ENCODE results near the gene HPF1. TPM values are rescaled to one million over a fixed set of nuclear protein-coding genes. Genes with fewer than 3 reads are reported as not detected.
A peak's percentile ranks its signal among the peaks of the same experiment; 100 is the strongest.

The HPF1 gene
- total and polyA plus RNA-seq, 4 donors: 8.7 to 15.7 (median 13.0) TPM

GRCh38 chr4:169791062-169791461 lies 33.3 kb upstream of the HPF1 start:
- TF ChIP-seq YY1 (IDR thresholded peaks at IDR 0.05) (no peak), SP1 (IDR thresholded peaks at IDR 0.05) (no peak), RXRA (IDR thresholded peaks at IDR 0.05) (no peak), EGR1 (IDR thresholded peaks at IDR 0.05; ENCODE audit: low read depth in 2 of 2) (no peak), HNF4G (IDR thresholded peaks at IDR 0.05) (no peak)
- no peak for DNase-seq (ENCODE audit: low spot score)
- Histone ChIP-seq H3K27me3 (ENCODE audit: control insufficient read depth in 4 of 4, insufficient read depth in 4 of 4, low read length in 3 of 4) (peaks cover 2 to 7% (median 3%) of the 10 kb centered on the region in 4 donors), H3K9ac (ENCODE audit: low read depth in 1 of 2, low read length in 2 of 2) (no peak overlapping the region), H3K27ac (ENCODE audit: low read depth in 1 of 2, low read length in 2 of 2) (no peak overlapping the region), H3K9me3 (ENCODE audit: control insufficient read depth in 4 of 4, low read length in 3 of 4) (peaks cover 0 to 4% (median 0%) of the 10 kb centered on the region in 4 donors), H3K4me3 (ENCODE audit: low read depth in 1 of 3, low read length in 3 of 3) (peak overlapping the region in 1 of 3 donors; percentile 51), H3K36me3 (ENCODE audit: control insufficient read depth in 4 of 4, insufficient read depth in 3 of 4, low read depth in 1 of 4, low read length in 3 of 4) (no peaks in the 10 kb centered on the region), H3K4me1 (ENCODE audit: control insufficient read depth in 4 of 4, insufficient read depth in 4 of 4, low read length in 3 of 4) (peaks cover 0 to 4% (median 4%) of the 10 kb centered on the region in 4 donors)
- WGBS: 37% methylated on average over 2 of the region's 2 CpGs

DNA sequence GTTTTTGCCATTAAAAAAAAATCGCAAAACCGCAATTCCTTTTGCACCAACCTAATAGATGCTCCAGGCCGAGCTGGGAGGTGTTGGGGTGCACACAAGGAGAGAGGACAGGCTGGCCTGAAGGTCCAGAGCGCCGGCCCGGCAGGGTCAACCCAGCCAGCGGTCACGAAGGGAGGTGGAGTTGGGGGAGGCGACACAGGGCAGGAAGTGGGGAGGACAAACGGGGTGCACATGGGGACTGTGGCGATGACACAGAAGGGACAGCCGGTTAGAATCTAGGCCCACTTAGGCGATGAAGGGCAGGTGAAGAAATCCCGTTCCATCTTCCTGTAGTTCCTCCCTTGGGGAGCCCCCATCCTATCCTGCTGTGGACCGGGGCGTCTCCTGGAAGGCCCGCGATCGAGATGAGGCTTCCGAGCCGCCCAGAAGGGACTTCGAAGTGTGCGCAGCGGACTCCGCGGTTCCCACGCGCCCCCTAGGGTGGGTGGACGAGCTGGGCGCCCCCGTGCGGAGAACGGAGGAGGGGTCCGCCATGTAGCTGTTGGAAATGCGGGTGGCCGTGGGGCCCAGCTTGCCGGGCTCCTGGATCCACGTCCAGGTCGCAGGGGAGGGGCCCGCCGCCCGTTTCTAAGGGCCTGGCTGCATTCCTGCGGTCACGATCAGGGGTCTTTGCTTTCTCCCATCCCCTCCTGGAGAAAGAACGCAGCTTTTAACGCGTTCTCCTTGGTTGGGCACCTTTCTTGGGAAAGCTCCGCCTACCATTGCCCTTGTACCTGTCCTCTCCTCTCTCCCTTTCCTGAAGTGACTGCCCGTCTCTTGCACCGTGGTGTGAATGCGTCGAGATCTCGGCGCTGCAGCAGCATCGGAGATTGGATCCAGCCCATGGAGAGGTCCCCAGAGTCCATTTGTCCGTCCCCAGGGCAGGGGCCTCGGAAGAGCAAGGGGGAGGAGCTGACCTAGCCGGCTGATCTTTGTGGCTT lies 17.0 kb upstream of the HPF1 start:
- no peaks in the 10 kb centered on the region for H3K9me3 ChIP-seq (ENCODE audit: control insufficient read depth in 4 of 4, low read length in 3 of 4)
- no peak overlapping the region for H3K27ac ChIP-seq (ENCODE audit: low read depth in 1 of 2, low read length in 2 of 2)
- H3K27me3 ChIP-seq (ENCODE audit: control insufficient read depth in 4 of 4, insufficient read depth in 4 of 4, low read length in 3 of 4): peaks cover 0 to 7% (median 4%) of the 10 kb centered on the region in 4 donors
- peak; percentile 39 for DNase-seq (ENCODE audit: low spot score)
- TF ChIP-seq TAF1 (conservative IDR thresholded peaks at IDR 0.05): no peak
- TF ChIP-seq, protein P1, sequence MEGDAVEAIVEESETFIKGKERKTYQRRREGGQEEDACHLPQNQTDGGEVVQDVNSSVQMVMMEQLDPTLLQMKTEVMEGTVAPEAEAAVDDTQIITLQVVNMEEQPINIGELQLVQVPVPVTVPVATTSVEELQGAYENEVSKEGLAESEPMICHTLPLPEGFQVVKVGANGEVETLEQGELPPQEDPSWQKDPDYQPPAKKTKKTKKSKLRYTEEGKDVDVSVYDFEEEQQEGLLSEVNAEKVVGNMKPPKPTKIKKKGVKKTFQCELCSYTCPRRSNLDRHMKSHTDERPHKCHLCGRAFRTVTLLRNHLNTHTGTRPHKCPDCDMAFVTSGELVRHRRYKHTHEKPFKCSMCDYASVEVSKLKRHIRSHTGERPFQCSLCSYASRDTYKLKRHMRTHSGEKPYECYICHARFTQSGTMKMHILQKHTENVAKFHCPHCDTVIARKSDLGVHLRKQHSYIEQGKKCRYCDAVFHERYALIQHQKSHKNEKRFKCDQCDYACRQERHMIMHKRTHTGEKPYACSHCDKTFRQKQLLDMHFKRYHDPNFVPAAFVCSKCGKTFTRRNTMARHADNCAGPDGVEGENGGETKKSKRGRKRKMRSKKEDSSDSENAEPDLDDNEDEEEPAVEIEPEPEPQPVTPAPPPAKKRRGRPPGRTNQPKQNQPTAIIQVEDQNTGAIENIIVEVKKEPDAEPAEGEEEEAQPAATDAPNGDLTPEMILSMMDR (IDR thresholded peaks at IDR 0.05; ENCODE audit: low read depth, low read length, missing input control): peak; percentile 2
- WGBS: 19% methylated on average over 58 of the region's 58 CpGs
- no peaks in the 10 kb centered on the region for H3K36me3 ChIP-seq (ENCODE audit: control insufficient read depth in 4 of 4, insufficient read depth in 3 of 4, low read depth in 1 of 4, low read length in 3 of 4)
- H3K4me3 ChIP-seq (ENCODE audit: low read depth in 1 of 3, low read length in 3 of 3): peak overlapping the region in 2 of 3 donors; percentile 26 to 30
- peaks cover 0 to 7% (median 4%) of the 10 kb centered on the region in 4 donors for H3K4me1 ChIP-seq (ENCODE audit: control insufficient read depth in 4 of 4, insufficient read depth in 4 of 4, low read length in 3 of 4)
- no peak overlapping the region for H3K9ac ChIP-seq (ENCODE audit: low read depth in 1 of 2, low read length in 2 of 2)

DNA sequence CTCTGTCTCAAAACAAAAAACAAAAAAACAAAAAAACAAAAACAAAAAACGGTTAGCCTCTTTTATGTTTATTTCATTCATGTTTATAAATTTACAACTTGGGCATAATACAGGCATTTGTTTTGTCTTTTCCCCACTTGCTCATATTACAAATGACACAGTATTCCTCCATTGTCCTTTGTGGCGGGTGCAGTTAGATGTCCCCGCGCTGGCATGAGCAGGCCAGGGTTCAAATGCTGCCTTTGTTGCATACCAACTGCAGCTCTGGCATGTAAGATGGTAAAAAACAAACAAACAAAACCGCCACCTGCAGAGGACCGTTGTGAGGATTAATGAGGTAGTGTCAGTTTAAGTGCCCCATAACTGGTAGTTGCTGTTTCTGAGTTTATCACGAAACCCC lies 16.1 kb upstream of the HPF1 start:
- Histone ChIP-seq H3K9me3 (ENCODE audit: control insufficient read depth in 4 of 4, low read length in 3 of 4) (no peaks in the 10 kb centered on the region), H3K27me3 (ENCODE audit: control insufficient read depth in 4 of 4, insufficient read depth in 4 of 4, low read length in 3 of 4) (peaks cover 0 to 7% (median 4%) of the 10 kb centered on the region in 4 donors), H3K27ac (ENCODE audit: low read depth in 1 of 2, low read length in 2 of 2) (no peak overlapping the region), H3K4me1 (ENCODE audit: control insufficient read depth in 4 of 4, insufficient read depth in 4 of 4, low read length in 3 of 4) (peaks cover 0 to 7% (median 4%) of the 10 kb centered on the region in 4 donors), H3K4me3 (ENCODE audit: low read depth in 1 of 3, low read length in 3 of 3) (no peak overlapping the region), H3K36me3 (ENCODE audit: control insufficient read depth in 4 of 4, insufficient read depth in 3 of 4, low read depth in 1 of 4, low read length in 3 of 4) (no peaks in the 10 kb centered on the region), H3K9ac (ENCODE audit: low read depth in 1 of 2, low read length in 2 of 2) (no peak overlapping the region)
- 81% methylated on average over 7 of the region's 7 CpGs for WGBS
- DNase-seq (ENCODE audit: low spot score): no peak
- TF ChIP-seq GABPA (IDR thresholded peaks at IDR 0.05 in 1 of 2, conservative IDR thresholded peaks at IDR 0.05 in 1 of 2): no peak
- TF ChIP-seq FOXA2 (IDR thresholded peaks at IDR 0.05): no peak
- TF ChIP-seq RAD21 (IDR thresholded peaks at IDR 0.05): no peak
- TF ChIP-seq RXRA (IDR thresholded peaks at IDR 0.05): no peak
- no peak for TF ChIP-seq ZBTB33 (IDR thresholded peaks at IDR 0.05)
- TF ChIP-seq SP1 (IDR thresholded peaks at IDR 0.05): no peak
- TF ChIP-seq, protein P1 (IDR thresholded peaks at IDR 0.05; ENCODE audit: low read depth, low read length, missing input control): no peak
- TF ChIP-seq FOXA1 (IDR thresholded peaks at IDR 0.05): no peak
- TF ChIP-seq YY1 (IDR thresholded peaks at IDR 0.05): no peak
- no peak for TF ChIP-seq REST (IDR thresholded peaks at IDR 0.05)
- TF ChIP-seq NR2F2 (IDR thresholded peaks at IDR 0.05): no peak
- TF ChIP-seq JUND (IDR thresholded peaks at IDR 0.05): no peak
- TF ChIP-seq EGR1 (IDR thresholded peaks at IDR 0.05; ENCODE audit: low read depth in 2 of 2): no peak
- TF ChIP-seq HNF4G (IDR thresholded peaks at IDR 0.05): no peak
- TF ChIP-seq TAF1 (conservative IDR thresholded peaks at IDR 0.05): no peak
- no peak for TF ChIP-seq ATF3 (IDR thresholded peaks at IDR 0.05)

Data from liver (tissue), 9 donors.